Body of pancreas (tissue), 4 donors: Measurements from ENCODE around the gene CDHR3.

ENCODE experiments used
- POLR2A ChIP-seq, 3 donors: fragments of 450-650 bp; IDR thresholded peaks; one replicate each; pipeline ENCODE4 v1.6.1; 2016; ENCODE audit warnings: antibody characterized with exemption in 3 of 3, mild to moderate bottlenecking in 2 of 3
- TF ChIP-seq, protein P1 (sequence below), 7 experiments: fragments of 450-650 bp in 4 of 7; fragments of 200-600 bp in 3 of 7; sonication (generic) in 3 of 7; IDR thresholded peaks; one replicate each; pipeline ENCODE4 v1.5.1; 2016 to 2019; ENCODE audit warnings: antibody characterized with exemption in 7 of 7

- no peak for TF ChIP-seq POLR2A (IDR thresholded peaks at IDR 0.05)
- TF ChIP-seq, protein P1, sequence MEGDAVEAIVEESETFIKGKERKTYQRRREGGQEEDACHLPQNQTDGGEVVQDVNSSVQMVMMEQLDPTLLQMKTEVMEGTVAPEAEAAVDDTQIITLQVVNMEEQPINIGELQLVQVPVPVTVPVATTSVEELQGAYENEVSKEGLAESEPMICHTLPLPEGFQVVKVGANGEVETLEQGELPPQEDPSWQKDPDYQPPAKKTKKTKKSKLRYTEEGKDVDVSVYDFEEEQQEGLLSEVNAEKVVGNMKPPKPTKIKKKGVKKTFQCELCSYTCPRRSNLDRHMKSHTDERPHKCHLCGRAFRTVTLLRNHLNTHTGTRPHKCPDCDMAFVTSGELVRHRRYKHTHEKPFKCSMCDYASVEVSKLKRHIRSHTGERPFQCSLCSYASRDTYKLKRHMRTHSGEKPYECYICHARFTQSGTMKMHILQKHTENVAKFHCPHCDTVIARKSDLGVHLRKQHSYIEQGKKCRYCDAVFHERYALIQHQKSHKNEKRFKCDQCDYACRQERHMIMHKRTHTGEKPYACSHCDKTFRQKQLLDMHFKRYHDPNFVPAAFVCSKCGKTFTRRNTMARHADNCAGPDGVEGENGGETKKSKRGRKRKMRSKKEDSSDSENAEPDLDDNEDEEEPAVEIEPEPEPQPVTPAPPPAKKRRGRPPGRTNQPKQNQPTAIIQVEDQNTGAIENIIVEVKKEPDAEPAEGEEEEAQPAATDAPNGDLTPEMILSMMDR (IDR thresholded peaks at IDR 0.05), result no peak
Measured at GRCh38 chr7:106038916-106039315, 75.9 kb downstream of the CDHR3 start.
